Coronary artery (tissue), 2 donors: ENCODE measurements around the gene FGD5.

Experiments used
- DNase-seq: peaks from one replicate; pipeline ENCODE4 v3.0.0-alpha.2; 2017; ENCODE audit warnings: low spot score
- H3K27ac ChIP-seq, 2 donors: fragments of 200-600 bp; sonication (generic); one replicate each; pipeline ENCODE4 v1.5.1; 2016 to 2019
- H3K4me3 ChIP-seq: fragments of 200-600 bp; sonication (generic); 2 replicates; pipeline ENCODE4 v1.5.1; 2016; ENCODE audit warnings: mild to moderate bottlenecking, moderate library complexity
- TF ChIP-seq, protein P1 (sequence below): fragments of 200-600 bp; sonication (generic); IDR thresholded peaks from one replicate; pipeline ENCODE4 v1.5.1; 2019; ENCODE audit warnings: antibody characterized with exemption

Gene FGD5

GRCh38 chr3:14853271-14853951 is 34.6 kb downstream of the FGD5 start:
- peak overlapping the region in 1 of 2 donors; percentile 65 for H3K27ac ChIP-seq
- TF ChIP-seq, protein P1, sequence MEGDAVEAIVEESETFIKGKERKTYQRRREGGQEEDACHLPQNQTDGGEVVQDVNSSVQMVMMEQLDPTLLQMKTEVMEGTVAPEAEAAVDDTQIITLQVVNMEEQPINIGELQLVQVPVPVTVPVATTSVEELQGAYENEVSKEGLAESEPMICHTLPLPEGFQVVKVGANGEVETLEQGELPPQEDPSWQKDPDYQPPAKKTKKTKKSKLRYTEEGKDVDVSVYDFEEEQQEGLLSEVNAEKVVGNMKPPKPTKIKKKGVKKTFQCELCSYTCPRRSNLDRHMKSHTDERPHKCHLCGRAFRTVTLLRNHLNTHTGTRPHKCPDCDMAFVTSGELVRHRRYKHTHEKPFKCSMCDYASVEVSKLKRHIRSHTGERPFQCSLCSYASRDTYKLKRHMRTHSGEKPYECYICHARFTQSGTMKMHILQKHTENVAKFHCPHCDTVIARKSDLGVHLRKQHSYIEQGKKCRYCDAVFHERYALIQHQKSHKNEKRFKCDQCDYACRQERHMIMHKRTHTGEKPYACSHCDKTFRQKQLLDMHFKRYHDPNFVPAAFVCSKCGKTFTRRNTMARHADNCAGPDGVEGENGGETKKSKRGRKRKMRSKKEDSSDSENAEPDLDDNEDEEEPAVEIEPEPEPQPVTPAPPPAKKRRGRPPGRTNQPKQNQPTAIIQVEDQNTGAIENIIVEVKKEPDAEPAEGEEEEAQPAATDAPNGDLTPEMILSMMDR: no peak
- no peak overlapping the region for H3K4me3 ChIP-seq
- DNase-seq: no peak

- no peak overlapping the region for H3K4me3 ChIP-seq
- H3K27ac ChIP-seq: no peak overlapping the region
- TF ChIP-seq, protein P1: no peak
- no peak for DNase-seq
These were observed 38.7 kb downstream of the FGD5 start for GRCh38 chr3:14857506-14857905.

- Histone ChIP-seq H3K27ac (no peak overlapping the region), H3K4me3 (no peak overlapping the region)
- DNase-seq: no peak
- TF ChIP-seq, protein P1: no peak
These were observed 39.3 kb downstream of the FGD5 start for GRCh38 chr3:14858105-14858504.

- H3K27ac ChIP-seq: no peak overlapping the region
- TF ChIP-seq, protein P1: no peak
- no peak for DNase-seq
- no peak overlapping the region for H3K4me3 ChIP-seq
These were observed 41.1 kb downstream of the FGD5 start for GRCh38 chr3:14859880-14860279.

- no peak for DNase-seq
- Histone ChIP-seq H3K4me3 (no peak overlapping the region), H3K27ac (peak overlapping the region in 1 of 2 donors; percentile 38)
- TF ChIP-seq, protein P1: no peak
These were observed 42.3 kb downstream of the FGD5 start for GRCh38 chr3:14861031-14861430.

DNA sequence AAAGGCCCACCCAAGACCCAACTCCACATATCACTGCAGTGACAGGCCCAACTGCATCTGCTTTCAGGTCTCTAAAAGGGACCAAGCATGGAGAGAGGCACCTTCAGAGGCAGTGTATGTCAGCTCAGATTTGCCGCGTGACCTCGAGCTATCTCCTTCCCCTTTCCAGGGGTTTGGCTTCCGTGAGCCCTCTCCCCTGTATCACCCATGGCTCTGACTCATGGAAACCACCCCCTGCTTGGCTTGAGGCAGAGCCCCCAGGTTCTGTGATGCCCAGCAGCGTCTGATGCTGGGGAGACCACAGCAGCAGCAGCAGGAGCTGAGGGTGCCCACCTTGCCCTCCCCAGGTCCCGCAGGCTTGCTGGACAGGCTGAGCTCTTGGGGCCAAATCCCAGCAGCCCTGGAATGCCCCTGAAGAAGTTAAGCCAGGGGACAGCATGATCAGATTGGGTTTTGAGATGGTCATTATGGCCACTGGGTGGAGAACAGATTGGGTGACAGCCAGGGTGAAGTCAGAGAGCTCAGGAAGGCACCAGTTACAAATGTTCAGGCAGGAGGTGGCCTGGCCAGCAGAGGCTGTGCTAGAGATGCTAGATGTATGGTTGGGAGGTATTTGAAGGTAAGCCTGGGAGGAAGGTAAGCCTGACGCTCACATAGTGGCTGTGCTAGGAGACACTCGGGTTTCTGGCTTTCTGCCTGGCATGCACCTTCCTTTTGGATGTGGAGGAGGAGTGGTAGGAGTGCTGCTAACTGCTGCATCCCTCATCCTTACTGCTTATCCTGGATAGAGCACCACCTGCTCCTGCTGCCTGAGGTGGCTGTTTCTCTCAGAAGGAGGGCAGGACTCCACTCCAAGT is 42.9 kb downstream of the FGD5 start:
- peak overlapping the region in 1 of 2 donors; percentile 38 for H3K27ac ChIP-seq
- TF ChIP-seq, protein P1: no peak
- no peak overlapping the region for H3K4me3 ChIP-seq
- no peak for DNase-seq

- DNase-seq: no peak
- TF ChIP-seq, protein P1: no peak
- H3K4me3 ChIP-seq: no peak overlapping the region
- no peak overlapping the region for H3K27ac ChIP-seq
These were observed 43.5 kb downstream of the FGD5 start for GRCh38 chr3:14862303-14862660.
